ENCODE measurements around the gene KIRREL3. TPM values are rescaled to one million over a fixed set of nuclear protein-coding genes. Genes with fewer than 3 reads are reported as not detected.
A peak's percentile ranks its signal among the peaks of the same experiment; 100 is the strongest.

KIRREL3 gene
- under 1 TPM in 1 of 4 donors, not detected in 3; 0.19 TPM for total RNA-seq

- Histone ChIP-seq H3K36me3 (no peaks in the 10 kb centered on the region), H3K27me3 (peaks cover 6 to 99% (median 9%) of the 10 kb centered on the region in 4 donors), H3K27ac (no peak within 1 kb of the TSS), H3K4me1 (peaks cover 11 to 23% (median 14%) of the 10 kb centered on the region in 3 donors), H3K9me3 (no peaks in the 10 kb centered on the region), H3K4me3 (peak within 1 kb of the TSS; percentile 3 to 56 (median 36))
- WGBS, 2 donors = 3 to 6% methylated on average over 30 to 41 of the region's 42 CpGs
- intact Hi-C loops (cut with DNase I) = no loop called here
- TF ChIP-seq, protein P1, sequence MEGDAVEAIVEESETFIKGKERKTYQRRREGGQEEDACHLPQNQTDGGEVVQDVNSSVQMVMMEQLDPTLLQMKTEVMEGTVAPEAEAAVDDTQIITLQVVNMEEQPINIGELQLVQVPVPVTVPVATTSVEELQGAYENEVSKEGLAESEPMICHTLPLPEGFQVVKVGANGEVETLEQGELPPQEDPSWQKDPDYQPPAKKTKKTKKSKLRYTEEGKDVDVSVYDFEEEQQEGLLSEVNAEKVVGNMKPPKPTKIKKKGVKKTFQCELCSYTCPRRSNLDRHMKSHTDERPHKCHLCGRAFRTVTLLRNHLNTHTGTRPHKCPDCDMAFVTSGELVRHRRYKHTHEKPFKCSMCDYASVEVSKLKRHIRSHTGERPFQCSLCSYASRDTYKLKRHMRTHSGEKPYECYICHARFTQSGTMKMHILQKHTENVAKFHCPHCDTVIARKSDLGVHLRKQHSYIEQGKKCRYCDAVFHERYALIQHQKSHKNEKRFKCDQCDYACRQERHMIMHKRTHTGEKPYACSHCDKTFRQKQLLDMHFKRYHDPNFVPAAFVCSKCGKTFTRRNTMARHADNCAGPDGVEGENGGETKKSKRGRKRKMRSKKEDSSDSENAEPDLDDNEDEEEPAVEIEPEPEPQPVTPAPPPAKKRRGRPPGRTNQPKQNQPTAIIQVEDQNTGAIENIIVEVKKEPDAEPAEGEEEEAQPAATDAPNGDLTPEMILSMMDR (IDR thresholded peaks at IDR 0.05) = no peak
- TF ChIP-seq POLR2A (IDR thresholded peaks at IDR 0.05) = no peak
- no peak for DNase-seq
These were observed at the start of gene KIRREL3 for GRCh38 chr11:127000291-127000968. Gene KIRREL3 (minus strand): TSS chr11:127000770.

- TF ChIP-seq, protein P1 (IDR thresholded peaks at IDR 0.05) = no peak
- no peak for TF ChIP-seq POLR2A (IDR thresholded peaks at IDR 0.05)
- Histone ChIP-seq H3K9me3 (no peaks in the 10 kb centered on the region), H3K4me3 (no peak overlapping the region), H3K36me3 (no peaks in the 10 kb centered on the region), H3K4me1 (no peaks in the 10 kb centered on the region), H3K27me3 (no peaks in the 10 kb centered on the region), H3K27ac (no peak overlapping the region)
- WGBS, 2 donors = 80 to 96% methylated on average over 1 of the region's 1 CpG
- intact Hi-C loops (cut with DNase I) = no loop called here
- DNase-seq = no peak
These were observed 49.6 kb upstream of the KIRREL3 start for GRCh38 chr11:127050186-127050585.

GRCh38 chr11:127049486-127049885, 48.9 kb upstream of the KIRREL3 start:
- Histone ChIP-seq H3K4me1 (no peaks in the 10 kb centered on the region), H3K27ac (no peak overlapping the region), H3K9me3 (no peaks in the 10 kb centered on the region), H3K27me3 (no peaks in the 10 kb centered on the region), H3K4me3 (no peak overlapping the region), H3K36me3 (no peaks in the 10 kb centered on the region)
- TF ChIP-seq, protein P1 (IDR thresholded peaks at IDR 0.05) = no peak
- no peak for TF ChIP-seq POLR2A (IDR thresholded peaks at IDR 0.05)
- WGBS, 2 donors = 80 to 83% methylated on average over 1 of the region's 2 CpGs
- DNase-seq = no peak
- intact Hi-C loops (cut with DNase I) = no loop called here

- H3K4me1 ChIP-seq = no peaks in the 10 kb centered on the region
- no peak overlapping the region for H3K4me3 ChIP-seq
- H3K27me3 ChIP-seq = no peaks in the 10 kb centered on the region
- H3K36me3 ChIP-seq = no peaks in the 10 kb centered on the region
- no peak overlapping the region for H3K27ac ChIP-seq
- WGBS, 2 donors = 27 to 46% methylated on average over 1 of the region's 1 CpG
- no peak for DNase-seq
- intact Hi-C loops (cut with DNase I) = no loop called here
- H3K9me3 ChIP-seq = no peaks in the 10 kb centered on the region
- TF ChIP-seq POLR2A (IDR thresholded peaks at IDR 0.05) = no peak
- TF ChIP-seq, protein P1 (IDR thresholded peaks at IDR 0.05) = no peak
These were observed 44.0 kb upstream of the KIRREL3 start for GRCh38 chr11:127044535-127044934.

DNA sequence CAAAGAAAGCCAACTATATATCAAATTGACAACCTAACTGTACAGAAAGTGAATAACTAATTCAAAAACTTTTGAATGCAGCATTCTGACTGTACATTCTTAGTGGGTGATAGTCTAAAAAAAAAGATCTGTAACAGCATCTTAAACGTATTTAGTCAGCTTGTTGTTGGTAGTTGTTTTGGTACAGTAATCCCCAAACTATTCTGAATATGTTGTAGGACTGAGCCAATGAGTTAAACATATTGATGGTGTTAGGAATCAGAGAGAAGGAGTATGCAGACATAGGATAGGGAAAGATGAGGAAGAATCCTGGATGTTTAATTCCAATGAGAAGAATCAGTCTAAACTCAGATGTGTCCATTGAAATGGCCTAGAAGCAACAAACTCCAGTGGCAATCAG, 41.9 kb upstream of the KIRREL3 start:
- H3K9me3 ChIP-seq = no peaks in the 10 kb centered on the region
- H3K27ac ChIP-seq = no peak overlapping the region
- intact Hi-C loops (cut with DNase I) = no loop called here
- 20 to 29% methylated on average over 1 of the region's 1 CpG for WGBS, 2 donors
- no peaks in the 10 kb centered on the region for H3K36me3 ChIP-seq
- TF ChIP-seq, protein P1 (IDR thresholded peaks at IDR 0.05) = no peak
- no peak for TF ChIP-seq POLR2A (IDR thresholded peaks at IDR 0.05)
- no peaks in the 10 kb centered on the region for H3K4me1 ChIP-seq
- peaks cover 0 to 3% (median 0%) of the 10 kb centered on the region in 4 donors for H3K27me3 ChIP-seq
- no peak for DNase-seq
- no peak overlapping the region for H3K4me3 ChIP-seq

Measured in esophagus squamous epithelium (tissue), 5 donors.